ENCODE measurements around the gene ZNF630.

Gene ZNF630

GRCh38 chrX:48025561-48025960 is 45.9 kb downstream of the ZNF630 start:
- peak in 1 of 2 experiments; percentile 60 for DNase-seq (ENCODE audit: low read depth in 1 of 2, low spot score in 1 of 2)
- Histone ChIP-seq H3K4me3 (replicated peaks; ENCODE audit: insufficient read depth, low read length) (no peak overlapping the region), H3K27me3 (ENCODE audit: insufficient read depth, poor library complexity, severe bottlenecking) (no peaks in the 10 kb centered on the region), H3K27ac (replicated peaks) (no peak overlapping the region)
- TF ChIP-seq REST (IDR thresholded peaks at IDR 0.05; ENCODE audit: insufficient replicate concordance, low read depth) (no peak), SPI1 (IDR thresholded peaks at IDR 0.05; ENCODE audit: borderline replicate concordance, low read depth) (no peak), GABPA (IDR thresholded peaks at IDR 0.05; ENCODE audit: low read depth) (no peak), POLR2AphosphoS5 (IDR thresholded peaks at IDR 0.05; ENCODE audit: low read depth) (no peak), CTCF (IDR thresholded peaks at IDR 0.05; ENCODE audit: insufficient read depth, low read length) (no peak)

GRCh38 chrX:48022738-48023137 is 48.7 kb downstream of the ZNF630 start:
- no peak overlapping the region for H3K4me3 ChIP-seq (replicated peaks; ENCODE audit: insufficient read depth, low read length)
- TF ChIP-seq GABPA (IDR thresholded peaks at IDR 0.05; ENCODE audit: low read depth), result no peak
- no peak for TF ChIP-seq REST (IDR thresholded peaks at IDR 0.05; ENCODE audit: insufficient replicate concordance, low read depth)
- no peak for TF ChIP-seq POLR2AphosphoS5 (IDR thresholded peaks at IDR 0.05; ENCODE audit: low read depth)
- TF ChIP-seq CTCF (IDR thresholded peaks at IDR 0.05; ENCODE audit: insufficient read depth, low read length), result no peak
- no peak for TF ChIP-seq SPI1 (IDR thresholded peaks at IDR 0.05; ENCODE audit: borderline replicate concordance, low read depth)
- H3K27ac ChIP-seq (replicated peaks), result no peak overlapping the region
- H3K27me3 ChIP-seq (ENCODE audit: insufficient read depth, poor library complexity, severe bottlenecking), result no peaks in the 10 kb centered on the region
- DNase-seq (ENCODE audit: low read depth in 1 of 2, low spot score in 1 of 2), result no peak

GRCh38 chrX:48022100-48022499 is 49.3 kb downstream of the ZNF630 start:
- Histone ChIP-seq H3K27ac (replicated peaks) (no peak overlapping the region), H3K4me3 (replicated peaks; ENCODE audit: insufficient read depth, low read length) (no peak overlapping the region), H3K27me3 (ENCODE audit: insufficient read depth, poor library complexity, severe bottlenecking) (no peaks in the 10 kb centered on the region)
- no peak for DNase-seq (ENCODE audit: low read depth in 1 of 2, low spot score in 1 of 2)
- TF ChIP-seq GABPA (IDR thresholded peaks at IDR 0.05; ENCODE audit: low read depth) (no peak), POLR2AphosphoS5 (IDR thresholded peaks at IDR 0.05; ENCODE audit: low read depth) (no peak), REST (IDR thresholded peaks at IDR 0.05; ENCODE audit: insufficient replicate concordance, low read depth) (no peak), SPI1 (IDR thresholded peaks at IDR 0.05; ENCODE audit: borderline replicate concordance, low read depth) (no peak)

Measured in HL-60 (cell line).